A549 (cell line): ENCODE results near the gene ANKS1B. TPM values are rescaled to one million over a fixed set of nuclear protein-coding genes. Genes with fewer than 3 reads are reported as not detected.

Experiments
- ATAC-seq, 2 experiments: fragments of 200-7000 bp in 1 of 2; fragments of >200 bp in 1 of 2; cut with Nextera tagmentation in 1 of 2; cut with Tn5 transposase in 1 of 2; 3 replicates each; pipeline versions ENCODE4 v1.8.0 to v1.9.1; 2018 to 2020; ENCODE audit warnings: mild to moderate bottlenecking in 1 of 2, moderate library complexity in 1 of 2
- CTCF ChIA-PET: fragments of 300-600 bp; sonication (Branson Sonifier 250); formaldehyde crosslinking; extraction: SDS; loops from one replicate; lab custom pipeline; 2021; ENCODE audit warnings: antibody characterized with exemption, inconsistent platforms; lab: Yijun Ruan, JAX
- POLR2A ChIA-PET: fragments of 350-600 bp; formaldehyde crosslinking; extraction: SDS; loops from one replicate; lab custom pipeline; 2021; ENCODE audit warnings: antibody characterized with exemption, inconsistent platforms; lab: Yijun Ruan, JAX
- DNase-seq, 2 experiments: peaks; one replicate each; pipeline versions ENCODE4 v3.0.0 to v3.0.0-alpha.2; 2011 to 2016; ENCODE audit warnings: low read depth in 1 of 2, low spot score in 1 of 2
- FAIRE-seq: peaks from 2 replicates; lab custom pipeline; 2011; peaks lifted over from hg19 to GRCh38; lab: Jason Lieb, UNC
- H3K27ac ChIP-seq, 2 experiments: fragments of >200 bp; sonication (Bioruptor Twin); formaldehyde crosslinking; 3 replicates each; pipeline ENCODE4 v1.5.1; 2016 to 2017
- H3K4me1 ChIP-seq: fragments of >200 bp; sonication (Bioruptor Twin); formaldehyde crosslinking; 3 replicates; pipeline ENCODE4 v1.6.1; 2016
- H3K4me2 ChIP-seq: fragments of >200 bp; sonication (Bioruptor Twin); formaldehyde crosslinking; 3 replicates; pipeline ENCODE4 v1.6.1; 2016
- H3K4me3 ChIP-seq: fragments of >200 bp; sonication (Bioruptor Twin); formaldehyde crosslinking; 3 replicates; pipeline ENCODE4 v1.5.1; 2016
- H3K9me3 ChIP-seq: fragments of >200 bp; sonication (Bioruptor Twin); formaldehyde crosslinking; 3 replicates; pipeline ENCODE4 v1.6.1; 2016
- ATOH8 ChIP-seq: fragments of 250-450 bp; sonication (Bioruptor Pico); IDR thresholded peaks from 2 replicates; pipeline ENCODE4 v1.5.0; 2020; ENCODE audit warnings: low read depth, mild to moderate bottlenecking, moderate library complexity
- BHLHE40 ChIP-seq: IDR thresholded peaks from 2 replicates; pipeline ENCODE4 v1.6.1; 2012; ENCODE audit warnings: low read depth, low read length, inconsistent platforms
- CBX2 ChIP-seq: fragments of 200-600 bp; sonication (generic); IDR thresholded peaks from 2 replicates; pipeline ENCODE4 v1.6.1; 2016; ENCODE audit warnings: low read depth, mild to moderate bottlenecking, borderline replicate concordance
- CHD2 ChIP-seq: fragments of 150-350 bp; IDR thresholded peaks from 2 replicates; pipeline ENCODE4 v1.6.1; 2014; ENCODE audit warnings: low read length; ENCODE audit not compliant: partially characterized antibody
- CTCF ChIP-seq: fragments of >200 bp; sonication (Bioruptor Twin); formaldehyde crosslinking; IDR thresholded peaks from 3 replicates; pipeline ENCODE4 v1.5.1; 2016
- E2F6 ChIP-seq: IDR thresholded peaks from 2 replicates; pipeline ENCODE4 v1.6.1; 2012; ENCODE audit warnings: low read depth, borderline replicate concordance
- EHMT2 ChIP-seq: fragments of 200-600 bp; sonication (generic); IDR thresholded peaks from 2 replicates; pipeline ENCODE4 v1.6.1; 2016; ENCODE audit warnings: antibody characterized with exemption, low read depth, mild to moderate bottlenecking, moderate library complexity
- EP300 ChIP-seq, 2 experiments: fragments of >200 bp; sonication (Bioruptor Twin); formaldehyde crosslinking; IDR thresholded peaks; 2 replicates in 1 of 2; 3 replicates in 1 of 2; pipeline ENCODE4 v1.6.1; 2016 to 2017
- ESRRA ChIP-seq: fragments of 150-350 bp; IDR thresholded peaks from 2 replicates; pipeline ENCODE4 v1.6.1; 2014; ENCODE audit warnings: mild to moderate bottlenecking, low read length, borderline replicate concordance
- HES2 ChIP-seq: fragments of >200 bp; sonication (Bioruptor Twin); formaldehyde crosslinking; IDR thresholded peaks from 2 replicates; pipeline ENCODE4 v1.6.1; 2016
- HEYL ChIP-seq: fragments of 250-450 bp; sonication (Bioruptor Pico); IDR thresholded peaks from 2 replicates; pipeline ENCODE4 v1.8.0; 2021; ENCODE audit warnings: mild to moderate bottlenecking, moderate library complexity
- HMGXB4 ChIP-seq: fragments of 250-450 bp; sonication (Bioruptor Pico); IDR thresholded peaks from 2 replicates; pipeline ENCODE4 v1.5.0; 2021; ENCODE audit warnings: mild to moderate bottlenecking, moderate library complexity, borderline replicate concordance
- HOXB13 ChIP-seq: fragments of 250-450 bp; sonication (Bioruptor Pico); IDR thresholded peaks from 2 replicates; pipeline ENCODE4 v1.5.0; 2020; ENCODE audit warnings: low read depth, mild to moderate bottlenecking, moderate library complexity
- MAX ChIP-seq: IDR thresholded peaks from 2 replicates; pipeline ENCODE4 v1.6.1; 2012
- MAZ ChIP-seq: fragments of 150-350 bp; IDR thresholded peaks from 2 replicates; pipeline ENCODE4 v1.6.1; 2014; ENCODE audit warnings: antibody characterized with exemption, low read depth, low read length, borderline replicate concordance
- MYC ChIP-seq: IDR thresholded peaks from 2 replicates; pipeline ENCODE4 v1.6.1; 2012; ENCODE audit warnings: mild to moderate bottlenecking, inconsistent platforms, low read length, improper control_type of control experiment, borderline replicate concordance
- NFE2L2 ChIP-seq: fragments of 150-350 bp; conservative IDR thresholded peaks from 2 replicates; pipeline ENCODE4 v1.6.1; 2014; ENCODE audit warnings: low read length
- NR3C1 ChIP-seq: fragments of >200 bp; sonication (Bioruptor Twin); formaldehyde crosslinking; IDR thresholded peaks from 3 replicates; pipeline ENCODE4 v1.6.1; 2017
- PHF8 ChIP-seq: fragments of 200-600 bp; sonication (generic); IDR thresholded peaks from 2 replicates; pipeline ENCODE4 v1.6.1; 2016; ENCODE audit warnings: low read depth, mild to moderate bottlenecking, antibody characterized with exemption, moderate library complexity, borderline replicate concordance
- POLR2A ChIP-seq: IDR thresholded peaks from 2 replicates; pipeline ENCODE4 v1.6.1; 2012; ENCODE audit warnings: mild to moderate bottlenecking, low read length
- RNF2 ChIP-seq: fragments of 200-600 bp; sonication (generic); IDR thresholded peaks from 2 replicates; pipeline ENCODE4 v1.6.1; 2016; ENCODE audit warnings: low read depth, mild to moderate bottlenecking, antibody characterized with exemption, moderate library complexity, borderline replicate concordance
- SMC3 ChIP-seq: fragments of >200 bp; sonication (Bioruptor Twin); formaldehyde crosslinking; IDR thresholded peaks from 3 replicates; pipeline ENCODE4 v1.6.1; 2018; ENCODE audit warnings: inconsistent platforms
- USF2 ChIP-seq: fragments of 450-650 bp; IDR thresholded peaks from 2 replicates; pipeline ENCODE4 v1.6.1; 2014; ENCODE audit warnings: antibody characterized with exemption
- ZC3H11A ChIP-seq: fragments of 450-650 bp; IDR thresholded peaks from 2 replicates; pipeline ENCODE4 v1.6.1; 2014; ENCODE audit warnings: antibody characterized with exemption, mild to moderate bottlenecking
- ZFP36 ChIP-seq: fragments of 450-650 bp; IDR thresholded peaks from 2 replicates; pipeline ENCODE4 v1.6.1; 2014; ENCODE audit warnings: borderline replicate concordance; ENCODE audit not compliant: partially characterized antibody
- ZNF302 ChIP-seq: fragments of 250-450 bp; sonication (Bioruptor Pico); IDR thresholded peaks from 2 replicates; pipeline ENCODE4 v1.9.0; 2021; ENCODE audit warnings: inconsistent platforms, mild to moderate bottlenecking, moderate library complexity
- ZSCAN20 ChIP-seq: fragments of 250-450 bp; sonication (Bioruptor Pico); IDR thresholded peaks from 2 replicates; pipeline ENCODE4 v1.8.0; 2022; ENCODE audit warnings: mild to moderate bottlenecking, moderate library complexity
- WGBS: methylation state at CpG from one replicate; pipeline ENCODE4 v1.1.6; 2017; ENCODE audit errors: missing lambda C conversion rate; 5-methylcytosine and 5-hydroxymethylcytosine counted together
- polyA plus RNA-seq, 4 experiments: library from polyadenylated mRNA; depleted of rRNA in 3 of 4; stranded (reverse); fragments of >200 nt; fragmentation: RNase III in 1 of 4; extraction: RNeasy Plus Mini Kit Qiagen cat#74134 plus additional on column Dnase treatment in 1 of 4; gene quantifications; 2 replicates in 3 of 4; 3 replicates in 1 of 4; pipeline ENCODE4 v1.2.3, GENCODE V29; 2011 to 2017

Gene ANKS1B
- polyA plus RNA-seq, 2 of the 4 experiments (the other 2 are of a cell fraction) = 1.5 to 2.2 TPM

GRCh38 chr12:99232324-99232723, 752.4 kb downstream of the ANKS1B start:
- 5% methylated on average over 4 of the region's 4 CpGs for WGBS
- no peak overlapping the region for H3K4me2 ChIP-seq
- H3K4me3 ChIP-seq = no peak overlapping the region
- H3K4me1 ChIP-seq = no peaks in the 10 kb centered on the region
- ChIA-PET CTCF (no interaction called here), POLR2A (no interaction called here)
- no peak for FAIRE-seq
- TF ChIP-seq E2F6 = no peak
- no peak for TF ChIP-seq ZNF302
- no peak for TF ChIP-seq RNF2
- no peak for TF ChIP-seq PHF8
- no peak for TF ChIP-seq CTCF
- no peak for TF ChIP-seq BHLHE40
- no peak for TF ChIP-seq EP300 (IDR thresholded peaks at IDR 0.05)
- no peak for TF ChIP-seq NFE2L2
- TF ChIP-seq HEYL (CRISPR knock-in tag) = no peak
- TF ChIP-seq ZSCAN20 (CRISPR knock-in tag) = no peak
- TF ChIP-seq HES2 = no peak
- no peak for TF ChIP-seq ATOH8 (CRISPR knock-in tag)
- no peak for TF ChIP-seq USF2
- TF ChIP-seq ZFP36 = no peak
- no peak for TF ChIP-seq ZC3H11A
- no peak for TF ChIP-seq HOXB13 (CRISPR knock-in tag)
- no peak for TF ChIP-seq MYC
- no peak for TF ChIP-seq NR3C1
- no peak for DNase-seq
- H3K27ac ChIP-seq = no peak overlapping the region
- no peaks in the 10 kb centered on the region for H3K9me3 ChIP-seq
- no peak for ATAC-seq

- ChIA-PET CTCF (interaction anchor here (0.7 kb wide), 1 partner anchor 73 kb away, joined by 3 read pairs; no protein-coding TSS in a partner anchor), POLR2A (no interaction called here)
- H3K4me2 ChIP-seq = no peak overlapping the region
- no peak for TF ChIP-seq POLR2A
- TF ChIP-seq ATOH8 (CRISPR knock-in tag) = no peak
- no peak for TF ChIP-seq USF2
- TF ChIP-seq ESRRA = no peak
- no peak for TF ChIP-seq MAX
- TF ChIP-seq BHLHE40 = no peak
- no peak for TF ChIP-seq HMGXB4 (CRISPR knock-in tag)
- no peak for TF ChIP-seq EHMT2
- TF ChIP-seq MAZ = no peak
- TF ChIP-seq CHD2 = no peak
- TF ChIP-seq SMC3 = no peak
- TF ChIP-seq CBX2 = no peak
- no peak for TF ChIP-seq PHF8
- H3K9me3 ChIP-seq = no peaks in the 10 kb centered on the region
- DNase-seq = no peak
- no peaks in the 10 kb centered on the region for H3K4me1 ChIP-seq
- no peak overlapping the region for H3K4me3 ChIP-seq
- no peak for ATAC-seq
- WGBS = 0% methylated on average over 1 of the region's 1 CpG
- no peak for FAIRE-seq
- H3K27ac ChIP-seq = no peak overlapping the region
Measured at GRCh38 chr12:99231031-99231430, 753.7 kb downstream of the ANKS1B start.
